Posterior cingulate gyrus (tissue), 11 donors: ENCODE data around the gene TECR.
"Not testable (repeated sequence)": the region's sequence is repeated elsewhere in the genome, so short reads cannot be mapped to it uniquely, and the experiment has no call there.

Experiments used
- DNase-seq, 10 donors: peaks; one replicate each; pipeline versions ENCODE4 v3.0.0 to v3.0.0-alpha.2; 2020 to 2021; ENCODE audit warnings: mixed read lengths in 3 of 10
- intact Hi-C: fragments of 100-400 bp; cut with DNase I; formaldehyde crosslinking; loops from one replicate; pipeline ENCODE4 v1.15.1; 2023

TECR gene

GRCh38 chr19:14571695-14572490 is 42.5 kb downstream of the TECR start, which contains the start of gene NDUFB7:
TSS of gene NDUFB7 (minus strand) at chr19:14572066. CDS start at chr19:14572000, 66 bp downstream.
- intact Hi-C loops: no loop called here
- peak; percentile 91 to 99 (median 93) for DNase-seq

GRCh38 chr19:14575428-14575980 is 46.1 kb downstream of the TECR start:
- peak in 1 of 10 donors; percentile 8 for DNase-seq
- intact Hi-C loops: loop anchor here (2.0 kb wide), 1 partner anchor 313 kb away; no protein-coding TSS in a partner anchor

- intact Hi-C loops: no loop called here
- DNase-seq: no peak
Observed at GRCh38 chr19:14576363-14576762, 47.0 kb downstream of the TECR start.

- intact Hi-C loops: no loop called here
- peak in 1 of 10 donors; percentile 26 for DNase-seq
Observed at GRCh38 chr19:14577264-14577663, 47.9 kb downstream of the TECR start.

GRCh38 chr19:14577885-14578427 is 48.6 kb downstream of the TECR start:
- DNase-seq: peak in 1 of 10 donors; percentile 37
- intact Hi-C loops: no loop called here

GRCh38 chr19:14580623-14581237 is 51.3 kb downstream of the TECR start:
- DNase-seq: peak in 2 of 10 donors; percentile 8 to 46
- intact Hi-C loops: no loop called here

- intact Hi-C loops: no loop called here
- peak in 1 of 10 donors; percentile 21 for DNase-seq
Observed at GRCh38 chr19:14582894-14583340, 53.5 kb downstream of the TECR start, which contains the start of gene CLEC17A. TSS of gene CLEC17A (plus strand) at chr19:14583084. CDS start at chr19:14583161, 77 bp downstream.

GRCh38 chr19:14584372-14584771 is 55.0 kb downstream of the TECR start:
- DNase-seq: peak in 1 of 10 donors; percentile 4
- intact Hi-C loops: not testable (repeated sequence)

- intact Hi-C loops, DNase-seq: not testable (repeated sequence)
Observed at GRCh38 chr19:14585187-14585586, 55.8 kb downstream of the TECR start.

GRCh38 chr19:14589433-14589832 is 60.0 kb downstream of the TECR start:
- intact Hi-C loops, DNase-seq: not testable (repeated sequence)

GRCh38 chr19:14595558-14595957 is 66.2 kb downstream of the TECR start:
- no peak for DNase-seq
- intact Hi-C loops: no loop called here

- intact Hi-C loops: no loop called here
- DNase-seq: peak in 1 of 10 donors; percentile 18
Observed at GRCh38 chr19:14599548-14600147, 70.3 kb downstream of the TECR start.

- DNase-seq: peak in 1 of 10 donors; percentile 3
Observed at GRCh38 chr19:14603990-14604387, 74.6 kb downstream of the TECR start.

GRCh38 chr19:14606627-14607026 is 77.2 kb downstream of the TECR start:
- intact Hi-C loops: no loop called here
- DNase-seq: no peak

More at GRCh38 chr19:14603990-14604387, 74.6 kb downstream of the TECR start:
- intact Hi-C loops: no loop called here

GRCh38 chr19:14611051-14611450 is 81.7 kb downstream of the TECR start:
- intact Hi-C loops: no loop called here
- no peak for DNase-seq

- intact Hi-C loops: not testable (repeated sequence)
Observed at GRCh38 chr19:14612242-14612641, 82.8 kb downstream of the TECR start.

GRCh38 chr19:14612657-14613056 is 83.3 kb downstream of the TECR start:
- DNase-seq: no peak
- intact Hi-C loops: no loop called here

More at GRCh38 chr19:14612242-14612641, 82.8 kb downstream of the TECR start:
- not testable (repeated sequence) for DNase-seq

GRCh38 chr19:14613399-14614098 is 84.2 kb downstream of the TECR start:
- DNase-seq, intact Hi-C loops: not testable (repeated sequence)

- DNase-seq: no peak
- intact Hi-C loops: no loop called here
Observed at GRCh38 chr19:14614099-14614412, 84.7 kb downstream of the TECR start.
